Measurements from ENCODE around the gene IQGAP1. TPM values are rescaled to one million over a fixed set of nuclear protein-coding genes. Genes with fewer than 3 reads are reported as not detected.

The IQGAP1 gene
- total RNA-seq, 6 experiments from 2014 or later, result 172 to 201 (median 185) TPM

DNA sequence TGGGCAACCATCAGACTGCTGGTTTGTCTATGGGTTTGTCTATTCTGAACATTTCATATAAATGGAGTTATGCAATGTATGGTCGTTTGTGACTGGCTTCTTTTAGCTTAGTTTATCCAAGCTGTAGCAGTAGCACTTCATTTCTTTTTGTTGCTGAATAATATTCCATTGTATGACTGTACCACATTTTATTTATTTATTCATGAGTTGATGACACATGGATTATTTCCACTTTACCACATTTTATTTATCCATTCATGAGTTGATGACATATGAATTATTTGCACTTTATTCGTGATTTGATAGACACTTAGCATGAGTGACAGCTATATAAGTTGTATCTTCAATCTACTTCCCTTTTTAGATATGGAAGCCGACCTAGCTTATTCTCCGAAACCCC lies 70.0 kb downstream of the IQGAP1 start:
- Mint-ChIP-seq H3K4me1 (ENCODE audit: low read depth) (peaks cover 34% of the 10 kb centered on the region), H3K4me3 (no peak overlapping the region), H3K9me3 (no peaks in the 10 kb centered on the region), H3K27me3 (ENCODE audit: insufficient read depth) (no peaks in the 10 kb centered on the region; the same call in none of the 2 replicates), H3K27ac (peak overlapping the region; percentile 17; the same call in 1 of the 2 replicates), H3K36me3 (ENCODE audit: low read depth) (peaks cover 59% of the 10 kb centered on the region)
- DNase-seq, result no peak
- TF ChIP-seq, protein P1, sequence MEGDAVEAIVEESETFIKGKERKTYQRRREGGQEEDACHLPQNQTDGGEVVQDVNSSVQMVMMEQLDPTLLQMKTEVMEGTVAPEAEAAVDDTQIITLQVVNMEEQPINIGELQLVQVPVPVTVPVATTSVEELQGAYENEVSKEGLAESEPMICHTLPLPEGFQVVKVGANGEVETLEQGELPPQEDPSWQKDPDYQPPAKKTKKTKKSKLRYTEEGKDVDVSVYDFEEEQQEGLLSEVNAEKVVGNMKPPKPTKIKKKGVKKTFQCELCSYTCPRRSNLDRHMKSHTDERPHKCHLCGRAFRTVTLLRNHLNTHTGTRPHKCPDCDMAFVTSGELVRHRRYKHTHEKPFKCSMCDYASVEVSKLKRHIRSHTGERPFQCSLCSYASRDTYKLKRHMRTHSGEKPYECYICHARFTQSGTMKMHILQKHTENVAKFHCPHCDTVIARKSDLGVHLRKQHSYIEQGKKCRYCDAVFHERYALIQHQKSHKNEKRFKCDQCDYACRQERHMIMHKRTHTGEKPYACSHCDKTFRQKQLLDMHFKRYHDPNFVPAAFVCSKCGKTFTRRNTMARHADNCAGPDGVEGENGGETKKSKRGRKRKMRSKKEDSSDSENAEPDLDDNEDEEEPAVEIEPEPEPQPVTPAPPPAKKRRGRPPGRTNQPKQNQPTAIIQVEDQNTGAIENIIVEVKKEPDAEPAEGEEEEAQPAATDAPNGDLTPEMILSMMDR (IDR thresholded peaks at IDR 0.05), result no peak

DNA sequence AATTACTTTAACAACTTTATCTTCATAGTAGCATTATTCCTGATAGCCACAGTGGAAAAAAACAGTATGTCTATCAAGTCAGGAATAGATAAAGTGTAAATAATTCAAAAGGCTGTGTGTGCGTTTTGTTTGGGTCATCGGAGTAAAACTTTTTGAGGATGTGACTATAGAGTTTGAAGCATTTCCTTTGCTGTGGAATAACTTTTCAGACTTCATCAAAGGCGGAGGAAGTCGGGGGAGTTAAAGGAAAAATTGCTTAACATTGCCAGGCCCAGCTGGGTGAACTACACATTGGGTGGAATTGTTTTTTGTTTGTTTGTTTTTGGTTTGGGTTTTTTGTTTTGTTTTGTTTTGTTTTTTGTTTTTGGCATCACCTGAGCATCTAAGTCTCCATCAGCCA lies 71.3 kb downstream of the IQGAP1 start:
- peaks cover 47% of the 10 kb centered on the region for H3K36me3 Mint-ChIP-seq (ENCODE audit: low read depth)
- peaks cover 47% of the 10 kb centered on the region for H3K4me1 Mint-ChIP-seq (ENCODE audit: low read depth)
- H3K4me3 Mint-ChIP-seq, result no peak overlapping the region

GRCh38 chr15:90460142-90460824 lies 72.2 kb downstream of the IQGAP1 start:
- Mint-ChIP-seq H3K36me3 (ENCODE audit: low read depth) (peaks cover 38% of the 10 kb centered on the region), H3K4me3 (no peak overlapping the region), H3K27ac (no peak overlapping the region), H3K9me3 (no peaks in the 10 kb centered on the region), H3K27me3 (ENCODE audit: insufficient read depth) (no peaks in the 10 kb centered on the region; the same call in 1 of the 2 replicates), H3K4me1 (ENCODE audit: low read depth) (peaks cover 56% of the 10 kb centered on the region)
- TF ChIP-seq, protein P1 (IDR thresholded peaks at IDR 0.05), result no peak
- DNase-seq, result no peak

More for the DNA sequence above, 71.3 kb downstream of the IQGAP1 start:
- H3K9me3 Mint-ChIP-seq, result no peaks in the 10 kb centered on the region
- TF ChIP-seq, protein P1 (IDR thresholded peaks at IDR 0.05), result no peak
- no peaks in the 10 kb centered on the region; the same call in 1 of the 2 replicates for H3K27me3 Mint-ChIP-seq (ENCODE audit: insufficient read depth)
- H3K27ac Mint-ChIP-seq, result no peak overlapping the region; the same call in 1 of the 2 replicates
- no peak for DNase-seq

DNA sequence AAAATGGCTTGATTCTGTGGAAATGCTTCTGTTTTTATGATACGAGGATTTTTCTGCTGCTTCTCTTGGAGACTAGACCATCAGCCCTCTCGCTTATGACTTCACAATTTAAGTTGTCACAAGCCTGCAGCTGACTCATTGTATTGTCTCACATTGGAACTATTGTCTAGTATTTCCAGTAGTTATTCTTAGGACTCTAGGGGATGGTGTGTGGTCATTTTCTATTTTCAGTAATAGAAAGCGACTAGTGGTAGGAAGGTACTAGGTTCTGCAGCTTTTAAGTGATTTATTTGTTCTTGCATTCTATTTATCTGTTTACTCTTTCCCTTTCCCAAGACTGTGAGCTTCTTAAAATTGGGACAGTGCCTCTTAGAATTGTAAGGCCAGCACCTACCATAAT lies 75.3 kb downstream of the IQGAP1 start:
- TF ChIP-seq, protein P1 (IDR thresholded peaks at IDR 0.05), result no peak; the same call in 1 of the 2 replicates
- peaks cover 46% of the 10 kb centered on the region for H3K36me3 Mint-ChIP-seq (ENCODE audit: low read depth)
- H3K27me3 Mint-ChIP-seq (ENCODE audit: insufficient read depth), result peaks cover 3% of the 10 kb centered on the region; the same call in 1 of the 2 replicates
- H3K9me3 Mint-ChIP-seq, result no peaks in the 10 kb centered on the region
- H3K27ac Mint-ChIP-seq, result peak overlapping the region; percentile 69
- H3K4me1 Mint-ChIP-seq (ENCODE audit: low read depth), result peaks cover 60% of the 10 kb centered on the region
- no peak overlapping the region for H3K4me3 Mint-ChIP-seq
- peak; percentile 82 for DNase-seq

GRCh38 chr15:90465140-90465929 lies 77.3 kb downstream of the IQGAP1 start:
- H3K36me3 Mint-ChIP-seq (ENCODE audit: low read depth), result peaks cover 33% of the 10 kb centered on the region
- H3K4me3 Mint-ChIP-seq, result peak overlapping the region; percentile 5
- peaks cover 3% of the 10 kb centered on the region; the same call in 1 of the 2 replicates for H3K27me3 Mint-ChIP-seq (ENCODE audit: insufficient read depth)
- peak overlapping the region; percentile 83 for H3K27ac Mint-ChIP-seq
- peak; percentile 42 for DNase-seq
- no peaks in the 10 kb centered on the region for H3K9me3 Mint-ChIP-seq
- H3K4me1 Mint-ChIP-seq (ENCODE audit: low read depth), result peaks cover 47% of the 10 kb centered on the region
- TF ChIP-seq, protein P1 (IDR thresholded peaks at IDR 0.05), result no peak
